ENCODE data around the gene IER5L.
"Not testable (repeated sequence)": the region's sequence is repeated elsewhere in the genome, so short reads cannot be mapped to it uniquely, and the experiment has no call there.

The IER5L gene

DNA sequence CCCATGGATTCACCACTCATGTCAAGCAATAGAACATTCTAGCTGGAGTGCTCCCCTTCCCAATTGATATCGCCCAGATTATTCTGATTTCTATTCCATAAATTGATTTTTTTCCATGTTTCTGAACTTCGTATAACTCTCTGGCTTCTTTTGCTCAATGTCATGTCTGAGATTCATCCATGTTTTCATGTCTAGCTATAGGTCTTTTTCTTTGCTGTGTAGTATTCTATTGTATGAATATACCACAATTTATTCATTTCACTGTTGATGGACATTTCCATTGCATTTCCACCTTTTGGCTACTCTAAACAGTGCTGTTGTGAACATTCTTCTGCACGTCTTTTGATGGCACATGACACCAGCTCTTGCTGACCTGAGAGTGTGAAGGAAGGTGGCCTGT, 47.3 kb downstream of the IER5L start:
- Histone ChIP-seq H3K27me3 (ENCODE audit: insufficient read depth, poor library complexity, severe bottlenecking) (no peaks in the 10 kb centered on the region), H3K27ac (replicated peaks) (no peak overlapping the region), H3K4me3 (replicated peaks; ENCODE audit: insufficient read depth, low read length) (no peak overlapping the region)
- TF ChIP-seq, protein P1, sequence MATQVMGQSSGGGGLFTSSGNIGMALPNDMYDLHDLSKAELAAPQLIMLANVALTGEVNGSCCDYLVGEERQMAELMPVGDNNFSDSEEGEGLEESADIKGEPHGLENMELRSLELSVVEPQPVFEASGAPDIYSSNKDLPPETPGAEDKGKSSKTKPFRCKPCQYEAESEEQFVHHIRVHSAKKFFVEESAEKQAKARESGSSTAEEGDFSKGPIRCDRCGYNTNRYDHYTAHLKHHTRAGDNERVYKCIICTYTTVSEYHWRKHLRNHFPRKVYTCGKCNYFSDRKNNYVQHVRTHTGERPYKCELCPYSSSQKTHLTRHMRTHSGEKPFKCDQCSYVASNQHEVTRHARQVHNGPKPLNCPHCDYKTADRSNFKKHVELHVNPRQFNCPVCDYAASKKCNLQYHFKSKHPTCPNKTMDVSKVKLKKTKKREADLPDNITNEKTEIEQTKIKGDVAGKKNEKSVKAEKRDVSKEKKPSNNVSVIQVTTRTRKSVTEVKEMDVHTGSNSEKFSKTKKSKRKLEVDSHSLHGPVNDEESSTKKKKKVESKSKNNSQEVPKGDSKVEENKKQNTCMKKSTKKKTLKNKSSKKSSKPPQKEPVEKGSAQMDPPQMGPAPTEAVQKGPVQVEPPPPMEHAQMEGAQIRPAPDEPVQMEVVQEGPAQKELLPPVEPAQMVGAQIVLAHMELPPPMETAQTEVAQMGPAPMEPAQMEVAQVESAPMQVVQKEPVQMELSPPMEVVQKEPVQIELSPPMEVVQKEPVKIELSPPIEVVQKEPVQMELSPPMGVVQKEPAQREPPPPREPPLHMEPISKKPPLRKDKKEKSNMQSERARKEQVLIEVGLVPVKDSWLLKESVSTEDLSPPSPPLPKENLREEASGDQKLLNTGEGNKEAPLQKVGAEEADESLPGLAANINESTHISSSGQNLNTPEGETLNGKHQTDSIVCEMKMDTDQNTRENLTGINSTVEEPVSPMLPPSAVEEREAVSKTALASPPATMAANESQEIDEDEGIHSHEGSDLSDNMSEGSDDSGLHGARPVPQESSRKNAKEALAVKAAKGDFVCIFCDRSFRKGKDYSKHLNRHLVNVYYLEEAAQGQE (IDR thresholded peaks at IDR 0.05; ENCODE audit: insufficient replicate concordance, low read depth), result no peak
- TF ChIP-seq GABPA (IDR thresholded peaks at IDR 0.05; ENCODE audit: low read depth) (no peak), POLR2AphosphoS5 (IDR thresholded peaks at IDR 0.05; ENCODE audit: low read depth) (no peak), SPI1 (IDR thresholded peaks at IDR 0.05; ENCODE audit: borderline replicate concordance, low read depth) (no peak)
- TF ChIP-seq, protein P2, sequence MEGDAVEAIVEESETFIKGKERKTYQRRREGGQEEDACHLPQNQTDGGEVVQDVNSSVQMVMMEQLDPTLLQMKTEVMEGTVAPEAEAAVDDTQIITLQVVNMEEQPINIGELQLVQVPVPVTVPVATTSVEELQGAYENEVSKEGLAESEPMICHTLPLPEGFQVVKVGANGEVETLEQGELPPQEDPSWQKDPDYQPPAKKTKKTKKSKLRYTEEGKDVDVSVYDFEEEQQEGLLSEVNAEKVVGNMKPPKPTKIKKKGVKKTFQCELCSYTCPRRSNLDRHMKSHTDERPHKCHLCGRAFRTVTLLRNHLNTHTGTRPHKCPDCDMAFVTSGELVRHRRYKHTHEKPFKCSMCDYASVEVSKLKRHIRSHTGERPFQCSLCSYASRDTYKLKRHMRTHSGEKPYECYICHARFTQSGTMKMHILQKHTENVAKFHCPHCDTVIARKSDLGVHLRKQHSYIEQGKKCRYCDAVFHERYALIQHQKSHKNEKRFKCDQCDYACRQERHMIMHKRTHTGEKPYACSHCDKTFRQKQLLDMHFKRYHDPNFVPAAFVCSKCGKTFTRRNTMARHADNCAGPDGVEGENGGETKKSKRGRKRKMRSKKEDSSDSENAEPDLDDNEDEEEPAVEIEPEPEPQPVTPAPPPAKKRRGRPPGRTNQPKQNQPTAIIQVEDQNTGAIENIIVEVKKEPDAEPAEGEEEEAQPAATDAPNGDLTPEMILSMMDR (IDR thresholded peaks at IDR 0.05; ENCODE audit: insufficient read depth, low read length), result no peak
- DNase-seq (ENCODE audit: low read depth in 1 of 2, low spot score in 1 of 2), result no peak

DNA sequence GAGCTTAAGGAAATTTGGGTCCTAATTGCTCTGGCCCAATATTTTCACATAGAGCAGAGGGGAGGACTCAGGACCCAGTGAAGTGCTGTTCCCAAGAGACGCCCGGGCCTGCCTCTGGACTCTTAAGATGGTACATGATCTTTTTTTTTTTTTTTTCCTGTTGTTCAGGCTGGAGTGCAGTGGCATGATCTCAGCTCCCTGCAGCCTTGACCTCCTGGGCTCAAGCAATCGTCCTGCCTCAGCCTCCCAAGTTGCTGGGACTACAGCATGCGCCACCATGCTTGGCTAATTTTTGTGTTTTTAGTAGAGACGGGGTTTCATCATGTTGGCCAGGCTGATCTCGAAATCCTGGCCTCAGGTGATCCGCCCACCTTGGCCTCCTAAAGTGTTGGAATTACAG, 47.8 kb downstream of the IER5L start:
- H3K27ac ChIP-seq (replicated peaks); H3K4me3 ChIP-seq (replicated peaks; ENCODE audit: insufficient read depth, low read length); DNase-seq (ENCODE audit: low read depth in 1 of 2, low spot score in 1 of 2); H3K27me3 ChIP-seq (ENCODE audit: insufficient read depth, poor library complexity, severe bottlenecking): not testable (repeated sequence)

DNA sequence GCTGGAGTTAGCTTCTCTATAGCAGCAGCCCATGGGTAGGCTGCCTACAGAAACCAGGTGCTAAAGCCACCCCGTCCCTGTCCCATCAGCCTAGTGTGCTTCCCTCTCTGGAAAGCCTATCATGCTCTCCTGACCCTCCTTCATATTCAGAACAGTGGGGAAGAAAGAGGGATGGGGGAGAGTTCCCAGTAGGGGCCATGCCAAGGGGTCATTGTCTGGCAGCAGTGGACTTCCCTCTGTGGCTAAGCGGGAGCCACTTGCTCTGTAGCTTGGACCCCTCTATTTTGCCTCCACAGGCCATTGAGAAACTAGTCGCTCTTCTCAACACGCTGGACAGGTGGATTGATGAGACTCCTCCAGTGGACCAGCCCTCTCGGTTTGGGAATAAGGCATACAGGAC, 49.4 kb downstream of the IER5L start:
- Histone ChIP-seq H3K27ac (replicated peaks) (no peak overlapping the region), H3K4me3 (replicated peaks; ENCODE audit: insufficient read depth, low read length) (no peak overlapping the region), H3K27me3 (ENCODE audit: insufficient read depth, poor library complexity, severe bottlenecking) (no peaks in the 10 kb centered on the region)
- no peak for DNase-seq (ENCODE audit: low read depth in 1 of 2, low spot score in 1 of 2)
- TF ChIP-seq, protein P1 (IDR thresholded peaks at IDR 0.05; ENCODE audit: insufficient replicate concordance, low read depth), result no peak

DNA sequence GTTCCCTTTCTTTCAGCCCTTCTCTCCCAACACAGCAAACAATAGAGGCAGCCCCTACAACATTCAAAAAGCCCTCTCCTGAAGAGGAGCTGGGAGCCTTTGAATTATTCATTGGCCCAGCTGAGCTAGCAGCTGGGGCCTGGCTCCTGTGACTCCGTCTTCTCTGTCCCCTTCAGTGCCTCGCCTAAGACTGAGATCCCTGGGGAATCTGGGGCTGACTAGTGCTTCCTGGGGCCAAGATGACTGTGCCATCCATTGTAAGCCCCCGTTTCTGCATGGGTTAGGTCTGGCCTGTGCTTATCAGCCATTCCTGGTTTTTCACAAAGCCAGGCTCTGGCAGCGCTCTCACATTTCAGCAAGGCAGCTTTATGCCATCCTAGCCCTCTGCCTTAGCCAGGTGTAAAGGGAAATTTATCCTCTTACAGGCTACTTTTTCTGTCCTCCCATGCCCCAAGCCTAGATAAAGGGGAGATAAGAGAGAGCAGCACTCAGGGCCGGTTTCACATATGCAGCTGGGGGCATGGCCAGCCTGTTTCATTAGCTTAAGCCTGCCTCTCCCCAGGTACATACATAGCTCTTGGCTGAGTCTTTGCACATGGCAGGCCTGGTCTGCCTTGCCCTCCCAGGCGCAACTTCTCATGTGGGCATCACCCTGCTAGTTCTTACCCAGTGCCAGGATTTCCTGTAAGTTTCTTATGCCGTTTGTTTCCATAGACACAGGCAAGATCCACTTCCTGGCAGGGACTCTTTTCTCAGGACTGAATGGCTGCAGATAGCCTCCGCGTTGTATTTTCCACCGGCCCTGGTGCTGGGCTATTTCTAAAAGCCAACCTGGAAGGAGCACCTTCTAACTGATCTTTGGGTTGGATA, 51.1 kb downstream of the IER5L start:
- Histone ChIP-seq H3K27me3 (ENCODE audit: insufficient read depth, poor library complexity, severe bottlenecking) (no peaks in the 10 kb centered on the region), H3K4me3 (replicated peaks; ENCODE audit: insufficient read depth, low read length) (no peak overlapping the region), H3K27ac (replicated peaks) (no peak overlapping the region)
- TF ChIP-seq POLR2AphosphoS5 (IDR thresholded peaks at IDR 0.05; ENCODE audit: low read depth), result no peak
- TF ChIP-seq, protein P1 (IDR thresholded peaks at IDR 0.05; ENCODE audit: insufficient replicate concordance, low read depth), result no peak
- TF ChIP-seq GABPA (IDR thresholded peaks at IDR 0.05; ENCODE audit: low read depth), result no peak
- TF ChIP-seq, protein P2 (IDR thresholded peaks at IDR 0.05; ENCODE audit: insufficient read depth, low read length), result no peak
- TF ChIP-seq SPI1 (IDR thresholded peaks at IDR 0.05; ENCODE audit: borderline replicate concordance, low read depth), result no peak
- no peak for DNase-seq (ENCODE audit: low read depth in 1 of 2, low spot score in 1 of 2)

All from HL-60 (cell line).